Measurements from ENCODE around the gene CDON. TPM values are rescaled to one million over a fixed set of nuclear protein-coding genes. Genes with fewer than 3 reads are reported as not detected.

Gene CDON
- total RNA-seq, 1 donor from 2014 or later = 21.0 TPM

DNA sequence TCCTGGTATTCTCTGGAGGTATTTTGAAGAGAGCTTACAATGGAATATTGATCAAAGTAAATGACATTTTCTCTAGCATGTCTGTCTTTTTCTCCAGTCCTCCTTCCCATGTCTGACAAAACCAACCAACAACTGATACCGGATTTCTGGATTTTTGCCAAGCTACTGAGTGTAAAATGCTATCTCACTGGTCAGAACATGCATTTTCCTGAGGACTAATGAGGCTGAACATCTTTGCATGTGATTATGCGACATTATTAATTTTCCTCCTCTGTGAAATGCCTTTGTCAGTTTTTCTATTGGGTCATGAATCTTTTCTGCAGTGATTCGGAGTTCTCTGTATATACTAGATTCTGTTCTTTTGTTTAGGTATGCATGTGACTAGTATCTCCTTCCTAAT lies 51.4 kb downstream of the CDON start:
- H3K27ac Mint-ChIP-seq (ENCODE audit: unreplicated experiment) = no peak overlapping the region

DNA sequence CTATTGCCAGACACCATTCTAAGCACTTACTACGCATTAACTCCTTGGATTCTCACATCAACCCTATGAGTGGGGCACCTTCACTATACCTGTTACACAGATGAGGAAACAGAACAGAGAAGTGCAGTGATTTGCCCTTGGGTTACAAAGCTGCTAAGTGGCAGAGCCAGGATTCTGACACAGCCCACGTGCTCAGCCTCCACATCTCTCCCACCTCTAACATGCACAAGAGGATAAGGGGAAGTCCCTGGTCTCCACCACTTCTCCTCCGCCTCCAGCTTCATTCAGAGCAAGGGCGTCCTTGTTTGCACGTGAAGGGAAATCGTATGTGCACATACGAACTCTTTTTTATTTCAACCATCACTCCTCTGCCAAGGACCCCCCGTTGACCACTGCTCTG lies 53.7 kb downstream of the CDON start:
- H3K4me3 Mint-ChIP-seq (ENCODE audit: unreplicated experiment) = no peak overlapping the region
- H3K9me3 Mint-ChIP-seq (ENCODE audit: unreplicated experiment) = no peaks in the 10 kb centered on the region
- no peak for DNase-seq
- TF ChIP-seq, protein P1, sequence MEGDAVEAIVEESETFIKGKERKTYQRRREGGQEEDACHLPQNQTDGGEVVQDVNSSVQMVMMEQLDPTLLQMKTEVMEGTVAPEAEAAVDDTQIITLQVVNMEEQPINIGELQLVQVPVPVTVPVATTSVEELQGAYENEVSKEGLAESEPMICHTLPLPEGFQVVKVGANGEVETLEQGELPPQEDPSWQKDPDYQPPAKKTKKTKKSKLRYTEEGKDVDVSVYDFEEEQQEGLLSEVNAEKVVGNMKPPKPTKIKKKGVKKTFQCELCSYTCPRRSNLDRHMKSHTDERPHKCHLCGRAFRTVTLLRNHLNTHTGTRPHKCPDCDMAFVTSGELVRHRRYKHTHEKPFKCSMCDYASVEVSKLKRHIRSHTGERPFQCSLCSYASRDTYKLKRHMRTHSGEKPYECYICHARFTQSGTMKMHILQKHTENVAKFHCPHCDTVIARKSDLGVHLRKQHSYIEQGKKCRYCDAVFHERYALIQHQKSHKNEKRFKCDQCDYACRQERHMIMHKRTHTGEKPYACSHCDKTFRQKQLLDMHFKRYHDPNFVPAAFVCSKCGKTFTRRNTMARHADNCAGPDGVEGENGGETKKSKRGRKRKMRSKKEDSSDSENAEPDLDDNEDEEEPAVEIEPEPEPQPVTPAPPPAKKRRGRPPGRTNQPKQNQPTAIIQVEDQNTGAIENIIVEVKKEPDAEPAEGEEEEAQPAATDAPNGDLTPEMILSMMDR (IDR thresholded peaks at IDR 0.05; ENCODE audit: partially characterized antibody, unreplicated experiment) = no peak
- no peaks in the 10 kb centered on the region for H3K4me1 Mint-ChIP-seq (ENCODE audit: low read depth, unreplicated experiment)
- H3K27me3 Mint-ChIP-seq (ENCODE audit: unreplicated experiment) = peaks cover 3% of the 10 kb centered on the region
- no peak overlapping the region for H3K27ac Mint-ChIP-seq (ENCODE audit: unreplicated experiment)
- no peaks in the 10 kb centered on the region for H3K36me3 Mint-ChIP-seq (ENCODE audit: unreplicated experiment)

More for the DNA sequence above, 51.4 kb downstream of the CDON start:
- Mint-ChIP-seq H3K9me3 (ENCODE audit: unreplicated experiment) (no peaks in the 10 kb centered on the region), H3K4me1 (ENCODE audit: low read depth, unreplicated experiment) (no peaks in the 10 kb centered on the region), H3K27me3 (ENCODE audit: unreplicated experiment) (peaks cover 3% of the 10 kb centered on the region), H3K4me3 (ENCODE audit: unreplicated experiment) (no peak overlapping the region), H3K36me3 (ENCODE audit: unreplicated experiment) (no peaks in the 10 kb centered on the region)
- TF ChIP-seq, protein P1 (IDR thresholded peaks at IDR 0.05; ENCODE audit: partially characterized antibody, unreplicated experiment) = no peak
- DNase-seq = no peak

GRCh38 chr11:126007238-126007637 lies 55.4 kb downstream of the CDON start:
- no peak overlapping the region for H3K4me3 Mint-ChIP-seq (ENCODE audit: unreplicated experiment)
- no peak overlapping the region for H3K27ac Mint-ChIP-seq (ENCODE audit: unreplicated experiment)
- peaks cover 8% of the 10 kb centered on the region for H3K36me3 Mint-ChIP-seq (ENCODE audit: unreplicated experiment)
- H3K9me3 Mint-ChIP-seq (ENCODE audit: unreplicated experiment) = no peaks in the 10 kb centered on the region
- TF ChIP-seq, protein P1 (IDR thresholded peaks at IDR 0.05; ENCODE audit: partially characterized antibody, unreplicated experiment) = no peak
- H3K27me3 Mint-ChIP-seq (ENCODE audit: unreplicated experiment) = no peaks in the 10 kb centered on the region
- DNase-seq = no peak
- H3K4me1 Mint-ChIP-seq (ENCODE audit: low read depth, unreplicated experiment) = no peaks in the 10 kb centered on the region

GRCh38 chr11:126006068-126006467 lies 56.6 kb downstream of the CDON start:
- H3K9me3 Mint-ChIP-seq (ENCODE audit: unreplicated experiment) = no peaks in the 10 kb centered on the region
- no peak overlapping the region for H3K4me3 Mint-ChIP-seq (ENCODE audit: unreplicated experiment)
- no peaks in the 10 kb centered on the region for H3K4me1 Mint-ChIP-seq (ENCODE audit: low read depth, unreplicated experiment)
- TF ChIP-seq, protein P1 (IDR thresholded peaks at IDR 0.05; ENCODE audit: partially characterized antibody, unreplicated experiment) = no peak
- H3K36me3 Mint-ChIP-seq (ENCODE audit: unreplicated experiment) = peaks cover 8% of the 10 kb centered on the region
- no peak overlapping the region for H3K27ac Mint-ChIP-seq (ENCODE audit: unreplicated experiment)
- no peak for DNase-seq
- no peaks in the 10 kb centered on the region for H3K27me3 Mint-ChIP-seq (ENCODE audit: unreplicated experiment)

- H3K27ac Mint-ChIP-seq (ENCODE audit: unreplicated experiment) = no peak overlapping the region
- H3K4me3 Mint-ChIP-seq (ENCODE audit: unreplicated experiment) = no peak overlapping the region
- no peaks in the 10 kb centered on the region for H3K27me3 Mint-ChIP-seq (ENCODE audit: unreplicated experiment)
- TF ChIP-seq, protein P1 (IDR thresholded peaks at IDR 0.05; ENCODE audit: partially characterized antibody, unreplicated experiment) = no peak
- DNase-seq = no peak
- no peaks in the 10 kb centered on the region for H3K9me3 Mint-ChIP-seq (ENCODE audit: unreplicated experiment)
- H3K4me1 Mint-ChIP-seq (ENCODE audit: low read depth, unreplicated experiment) = no peaks in the 10 kb centered on the region
- peaks cover 9% of the 10 kb centered on the region for H3K36me3 Mint-ChIP-seq (ENCODE audit: unreplicated experiment)
Observed at GRCh38 chr11:126002181-126002580, 60.5 kb downstream of the CDON start.
